GM12872 (cell line): ENCODE measurements around the gene SFT2D3.

Experiments
- TF ChIP-seq, protein P1 (sequence below): IDR thresholded peaks from 3 replicates; pipeline ENCODE4 v1.5.1; 2011; ENCODE audit warnings: low read depth, mild to moderate bottlenecking, low read length, moderate library complexity; ENCODE audit not compliant: insufficient read depth

Gene SFT2D3

GRCh38 chr2:127701193-127701650 is at the start of gene SFT2D3:
Gene SFT2D3, plus strand, starts transcription at chr2:127701497. Its CDS starts 32 bp downstream, at chr2:127701529.
- TF ChIP-seq, protein P1, sequence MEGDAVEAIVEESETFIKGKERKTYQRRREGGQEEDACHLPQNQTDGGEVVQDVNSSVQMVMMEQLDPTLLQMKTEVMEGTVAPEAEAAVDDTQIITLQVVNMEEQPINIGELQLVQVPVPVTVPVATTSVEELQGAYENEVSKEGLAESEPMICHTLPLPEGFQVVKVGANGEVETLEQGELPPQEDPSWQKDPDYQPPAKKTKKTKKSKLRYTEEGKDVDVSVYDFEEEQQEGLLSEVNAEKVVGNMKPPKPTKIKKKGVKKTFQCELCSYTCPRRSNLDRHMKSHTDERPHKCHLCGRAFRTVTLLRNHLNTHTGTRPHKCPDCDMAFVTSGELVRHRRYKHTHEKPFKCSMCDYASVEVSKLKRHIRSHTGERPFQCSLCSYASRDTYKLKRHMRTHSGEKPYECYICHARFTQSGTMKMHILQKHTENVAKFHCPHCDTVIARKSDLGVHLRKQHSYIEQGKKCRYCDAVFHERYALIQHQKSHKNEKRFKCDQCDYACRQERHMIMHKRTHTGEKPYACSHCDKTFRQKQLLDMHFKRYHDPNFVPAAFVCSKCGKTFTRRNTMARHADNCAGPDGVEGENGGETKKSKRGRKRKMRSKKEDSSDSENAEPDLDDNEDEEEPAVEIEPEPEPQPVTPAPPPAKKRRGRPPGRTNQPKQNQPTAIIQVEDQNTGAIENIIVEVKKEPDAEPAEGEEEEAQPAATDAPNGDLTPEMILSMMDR = no peak

- TF ChIP-seq, protein P1 = no peak
Observed at GRCh38 chr2:127651971-127652550, 49.2 kb upstream of the SFT2D3 start.

- TF ChIP-seq, protein P1 = no peak
Observed at GRCh38 chr2:127652786-127653357, 48.4 kb upstream of the SFT2D3 start.

- TF ChIP-seq, protein P1 = no peak
Observed at GRCh38 chr2:127653421-127654083, 47.7 kb upstream of the SFT2D3 start.

- TF ChIP-seq, protein P1 = no peak
Observed at GRCh38 chr2:127654084-127654837, 47.0 kb upstream of the SFT2D3 start.

DNA sequence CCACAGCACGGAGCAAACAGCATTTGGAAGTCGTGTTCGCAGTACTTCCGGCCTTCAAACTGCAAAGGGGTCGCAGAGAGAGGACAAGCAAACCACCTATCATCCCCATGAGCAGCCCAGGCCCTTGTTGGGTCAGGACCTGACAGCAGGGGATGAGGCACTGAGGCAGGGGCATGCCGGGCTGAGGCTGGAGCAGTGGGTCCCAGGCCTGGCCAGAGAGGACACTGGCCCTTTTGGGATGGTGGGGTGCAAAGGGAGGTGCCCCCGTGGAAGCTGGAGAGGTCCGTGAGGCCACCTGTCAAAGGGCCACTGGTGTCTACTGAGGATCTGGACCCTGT is 46.5 kb upstream of the SFT2D3 start:
- TF ChIP-seq, protein P1 = no peak
